Neural progenitor cell (in vitro differentiated cells): Measurements from ENCODE around the gene CAMKMT. TPM values are rescaled to one million over a fixed set of nuclear protein-coding genes. Genes with fewer than 3 reads are reported as not detected.
"Not testable (repeated sequence)": the region's sequence is repeated elsewhere in the genome, so short reads cannot be mapped to it uniquely, and the experiment has no call there.

Experiments used
- DNase-seq: peaks from one replicate; pipeline ENCODE4 v3.0.0-alpha.2; 2016; ENCODE audit warnings: low spot score
- H2AFZ ChIP-seq: fragments of 200-600 bp; sonication (generic); replicated peaks from 2 replicates; pipeline ENCODE4 v1.6.1; 2016; ENCODE audit warnings: antibody characterized with exemption
- H3F3A ChIP-seq: fragments of 200-600 bp; sonication (generic); 2 replicates; pipeline ENCODE4 v1.6.1; 2016; ENCODE audit warnings: antibody characterized with exemption, low read depth
- H3K27ac ChIP-seq: fragments of 200-600 bp; sonication (generic); 2 replicates; pipeline ENCODE4 v1.5.1; 2016; ENCODE audit warnings: mild to moderate bottlenecking
- H3K27me3 ChIP-seq: fragments of 200-600 bp; sonication (generic); 2 replicates; pipeline ENCODE4 v1.6.1; 2016; ENCODE audit warnings: mild to moderate bottlenecking, moderate library complexity
- H3K36me3 ChIP-seq: fragments of 200-600 bp; sonication (generic); 2 replicates; pipeline ENCODE4 v1.5.1; 2016
- H3K4me1 ChIP-seq: fragments of 200-600 bp; sonication (generic); 2 replicates; pipeline ENCODE4 v1.6.1; 2016; ENCODE audit warnings: mixed run types
- H3K4me2 ChIP-seq: fragments of 200-600 bp; sonication (generic); 2 replicates; pipeline ENCODE4 v1.6.1; 2016
- H3K4me3 ChIP-seq: fragments of 200-600 bp; sonication (generic); 2 replicates; pipeline ENCODE4 v1.5.1; 2016
- H3K79me2 ChIP-seq: fragments of 200-600 bp; sonication (generic); 2 replicates; pipeline ENCODE4 v1.6.1; 2016; ENCODE audit warnings: low read depth
- H3K9ac ChIP-seq: fragments of 200-600 bp; sonication (generic); 2 replicates; pipeline ENCODE4 v1.6.1; 2016
- H3K9me3 ChIP-seq: fragments of 200-600 bp; sonication (generic); 2 replicates; pipeline ENCODE4 v1.5.1; 2016; ENCODE audit warnings: low read depth
- H4K20me1 ChIP-seq: fragments of 200-600 bp; sonication (generic); 2 replicates; pipeline ENCODE4 v1.6.1; 2016; ENCODE audit warnings: low read depth
- H3K27ac Mint-ChIP-seq: 3 replicates; pipeline ENCODE4 v1.8.0; 2021; ENCODE audit warnings: mixed read lengths
- H3K27me3 Mint-ChIP-seq: 2 replicates; pipeline ENCODE4 v1.8.0; 2022; ENCODE audit warnings: low read depth, mild to moderate bottlenecking, inconsistent platforms, moderate library complexity, mixed read lengths; ENCODE audit not compliant: insufficient read depth
- H3K36me3 Mint-ChIP-seq: 3 replicates; pipeline ENCODE4 v1.8.0; 2021; ENCODE audit warnings: mixed read lengths
- H3K4me1 Mint-ChIP-seq: 3 replicates; pipeline ENCODE4 v1.8.0; 2021; ENCODE audit warnings: mixed read lengths
- H3K4me3 Mint-ChIP-seq: 3 replicates; pipeline ENCODE4 v1.8.0; 2021; ENCODE audit warnings: mild to moderate bottlenecking, moderate library complexity, mixed read lengths
- H3K9me3 Mint-ChIP-seq: 3 replicates; pipeline ENCODE4 v1.8.0; 2020; ENCODE audit warnings: mixed read lengths
- CTCF ChIP-seq: fragments of 200-600 bp; sonication (generic); IDR thresholded peaks from 2 replicates; pipeline ENCODE4 v1.5.1; 2017; ENCODE audit warnings: antibody characterized with exemption, mild to moderate bottlenecking
- EZH2 ChIP-seq: fragments of 200-600 bp; sonication (generic); IDR thresholded peaks from 2 replicates; pipeline ENCODE4 v1.6.1; 2017; ENCODE audit warnings: antibody characterized with exemption, mild to moderate bottlenecking, moderate library complexity
- EZH2phosphoT487 ChIP-seq: fragments of 200-600 bp; sonication (generic); IDR thresholded peaks from 2 replicates; pipeline ENCODE4 v1.6.1; 2017; ENCODE audit warnings: antibody characterized with exemption
- total RNA-seq: library from RNA; depleted of rRNA; stranded (reverse); fragments of >200 nt; gene quantifications from 2 replicates; pipeline ENCODE4 v1.2.3, GENCODE V29; 2015; ENCODE audit warnings: low replicate concordance

The CAMKMT gene
- total RNA-seq, 1 donor from 2014 or later = 28.5 TPM

GRCh38 chr2:44498551-44498950 lies 136.8 kb downstream of the CAMKMT start:
- H3K27me3 ChIP-seq = no peaks in the 10 kb centered on the region
- H3K4me3 ChIP-seq = no peak overlapping the region
- no peaks in the 10 kb centered on the region for H3K36me3 Mint-ChIP-seq
- H3K9ac ChIP-seq = no peak overlapping the region
- TF ChIP-seq CTCF (no peak), EZH2phosphoT487 (no peak), EZH2 (no peak)
- no peaks in the 10 kb centered on the region for H3K27me3 Mint-ChIP-seq
- DNase-seq = no peak
- no peaks in the 10 kb centered on the region for H3K36me3 ChIP-seq
- H3K4me1 Mint-ChIP-seq = no peaks in the 10 kb centered on the region
- no peaks in the 10 kb centered on the region for H3K9me3 Mint-ChIP-seq
- H3F3A ChIP-seq = no peaks in the 10 kb centered on the region
- no peak overlapping the region for H3K27ac ChIP-seq
- H3K27ac Mint-ChIP-seq = no peak overlapping the region
- H2AFZ ChIP-seq = no peak overlapping the region
- no peak overlapping the region for H3K4me3 Mint-ChIP-seq
- peaks cover 22% of the 10 kb centered on the region for H3K4me1 ChIP-seq
- H3K9me3 ChIP-seq = no peaks in the 10 kb centered on the region
- H3K79me2 ChIP-seq = no peaks in the 10 kb centered on the region
- no peak overlapping the region for H3K4me2 ChIP-seq
- no peaks in the 10 kb centered on the region for H4K20me1 ChIP-seq

GRCh38 chr2:44505664-44506063 lies 143.9 kb downstream of the CAMKMT start:
- H3K4me1 ChIP-seq = peaks cover 14% of the 10 kb centered on the region
- H3K36me3 ChIP-seq, H3K27me3 Mint-ChIP-seq, H3K4me1 Mint-ChIP-seq, H3K9me3 Mint-ChIP-seq, H3K4me2 ChIP-seq, H3K4me3 Mint-ChIP-seq, H3K36me3 Mint-ChIP-seq, DNase-seq, H3K27me3 ChIP-seq, H2AFZ ChIP-seq, H3K27ac ChIP-seq, H3K4me3 ChIP-seq, H3K27ac Mint-ChIP-seq, H4K20me1 ChIP-seq, H3K9me3 ChIP-seq, H3K9ac ChIP-seq: not testable (repeated sequence)
- H3F3A ChIP-seq = peaks cover 13% of the 10 kb centered on the region
- peaks cover 11% of the 10 kb centered on the region for H3K79me2 ChIP-seq

GRCh38 chr2:44510246-44510645 lies 148.5 kb downstream of the CAMKMT start:
- H3K27me3 Mint-ChIP-seq = no peaks in the 10 kb centered on the region
- no peak overlapping the region for H3K4me3 ChIP-seq
- peaks cover 8% of the 10 kb centered on the region for H3K79me2 ChIP-seq
- no peaks in the 10 kb centered on the region for H3K9me3 Mint-ChIP-seq
- no peak overlapping the region for H3K9ac ChIP-seq
- H3K36me3 ChIP-seq = no peaks in the 10 kb centered on the region
- H3K4me1 ChIP-seq = peaks cover 14% of the 10 kb centered on the region
- H2AFZ ChIP-seq = no peak overlapping the region
- no peak overlapping the region for H3K27ac Mint-ChIP-seq
- no peaks in the 10 kb centered on the region for H3K36me3 Mint-ChIP-seq
- no peak for DNase-seq
- H3K27ac ChIP-seq = no peak overlapping the region
- no peak overlapping the region for H3K4me3 Mint-ChIP-seq
- TF ChIP-seq EZH2 = no peak
- TF ChIP-seq CTCF = no peak
- TF ChIP-seq EZH2phosphoT487 = no peak
- H4K20me1 ChIP-seq = no peaks in the 10 kb centered on the region
- H3K9me3 ChIP-seq = no peaks in the 10 kb centered on the region
- H3K27me3 ChIP-seq = no peaks in the 10 kb centered on the region
- no peaks in the 10 kb centered on the region for H3K4me1 Mint-ChIP-seq
- H3K4me2 ChIP-seq = no peak overlapping the region
- H3F3A ChIP-seq = peaks cover 13% of the 10 kb centered on the region

- TF ChIP-seq CTCF = no peak
- no peak for TF ChIP-seq EZH2
- TF ChIP-seq EZH2phosphoT487 = no peak
- Histone ChIP-seq H3K9ac (no peak overlapping the region), H3K9me3 (no peaks in the 10 kb centered on the region), H3K36me3 (no peaks in the 10 kb centered on the region), H2AFZ (no peak overlapping the region), H3K27me3 (no peaks in the 10 kb centered on the region), H3K27ac (no peak overlapping the region), H4K20me1 (no peaks in the 10 kb centered on the region), H3K4me2 (no peak overlapping the region), H3K4me3 (no peak overlapping the region), H3K79me2 (peaks cover 4% of the 10 kb centered on the region), H3K4me1 (peaks cover 10% of the 10 kb centered on the region), H3F3A (no peaks in the 10 kb centered on the region)
- no peaks in the 10 kb centered on the region for H3K4me1 Mint-ChIP-seq
- no peak for DNase-seq
- H3K27me3 Mint-ChIP-seq = no peaks in the 10 kb centered on the region
- peaks cover 3% of the 10 kb centered on the region for H3K9me3 Mint-ChIP-seq
- no peak overlapping the region for H3K4me3 Mint-ChIP-seq
- no peak overlapping the region for H3K27ac Mint-ChIP-seq
- no peaks in the 10 kb centered on the region for H3K36me3 Mint-ChIP-seq
These were observed 153.7 kb downstream of the CAMKMT start for GRCh38 chr2:44515416-44515815.
